GM11168 (cell line): ENCODE measurements around the gene NUDT16L1.

Experiments used
- in situ Hi-C: fragments of 300-500 bp; cut with MboI; formaldehyde crosslinking; loops from one replicate; pipeline ENCODE4 v1.12.0; 2022; ENCODE audit warnings: low sequenced_read_pairs; ENCODE audit not compliant: unreplicated experiment

NUDT16L1 gene

GRCh38 chr16:4693956-4694641 is 737 bp downstream of the NUDT16L1 start:
- in situ Hi-C loops: no loop called here

GRCh38 chr16:4694642-4695451 is 1.5 kb downstream of the NUDT16L1 start:
- in situ Hi-C loops: no loop called here

- in situ Hi-C loops: no loop called here
Measured at GRCh38 chr16:4695473-4696171, 2.3 kb downstream of the NUDT16L1 start.

- in situ Hi-C loops: no loop called here
Measured at GRCh38 chr16:4696172-4696904, 3.0 kb downstream of the NUDT16L1 start.

GRCh38 chr16:4696905-4697847 is 3.8 kb downstream of the NUDT16L1 start:
- in situ Hi-C loops: no loop called here

GRCh38 chr16:4697848-4698291 is 4.5 kb downstream of the NUDT16L1 start:
- in situ Hi-C loops: no loop called here

- in situ Hi-C loops: no loop called here
Measured at GRCh38 chr16:4698321-4699045, 5.1 kb downstream of the NUDT16L1 start.

- in situ Hi-C loops: no loop called here
Measured at GRCh38 chr16:4699046-4699556, 5.7 kb downstream of the NUDT16L1 start.

GRCh38 chr16:4700380-4700996 is 7.1 kb downstream of the NUDT16L1 start:
- in situ Hi-C loops: no loop called here

- in situ Hi-C loops: no loop called here
Measured at GRCh38 chr16:4700997-4701743, 7.8 kb downstream of the NUDT16L1 start.

- in situ Hi-C loops: no loop called here
Measured at GRCh38 chr16:4701791-4702465, 8.6 kb downstream of the NUDT16L1 start.

GRCh38 chr16:4702466-4702808 is 9.1 kb downstream of the NUDT16L1 start:
- in situ Hi-C loops: no loop called here

GRCh38 chr16:4703906-4704305 is 10.5 kb downstream of the NUDT16L1 start:
- in situ Hi-C loops: no loop called here

GRCh38 chr16:4704491-4704890 is 11.1 kb downstream of the NUDT16L1 start:
- in situ Hi-C loops: no loop called here

GRCh38 chr16:4704913-4705312 is 11.6 kb downstream of the NUDT16L1 start:
- in situ Hi-C loops: no loop called here

- in situ Hi-C loops: no loop called here
Measured at GRCh38 chr16:4706871-4707270, 13.5 kb downstream of the NUDT16L1 start.

- in situ Hi-C loops: no loop called here
Measured at GRCh38 chr16:4709481-4709880, 16.1 kb downstream of the NUDT16L1 start.
